Retina (tissue), 1 donor: ENCODE data around the gene GLP1R.

Experiments
- DNase-seq: peaks from one replicate; pipeline ENCODE4 v3.0.0-alpha.2; 2016

GLP1R gene

DNA sequence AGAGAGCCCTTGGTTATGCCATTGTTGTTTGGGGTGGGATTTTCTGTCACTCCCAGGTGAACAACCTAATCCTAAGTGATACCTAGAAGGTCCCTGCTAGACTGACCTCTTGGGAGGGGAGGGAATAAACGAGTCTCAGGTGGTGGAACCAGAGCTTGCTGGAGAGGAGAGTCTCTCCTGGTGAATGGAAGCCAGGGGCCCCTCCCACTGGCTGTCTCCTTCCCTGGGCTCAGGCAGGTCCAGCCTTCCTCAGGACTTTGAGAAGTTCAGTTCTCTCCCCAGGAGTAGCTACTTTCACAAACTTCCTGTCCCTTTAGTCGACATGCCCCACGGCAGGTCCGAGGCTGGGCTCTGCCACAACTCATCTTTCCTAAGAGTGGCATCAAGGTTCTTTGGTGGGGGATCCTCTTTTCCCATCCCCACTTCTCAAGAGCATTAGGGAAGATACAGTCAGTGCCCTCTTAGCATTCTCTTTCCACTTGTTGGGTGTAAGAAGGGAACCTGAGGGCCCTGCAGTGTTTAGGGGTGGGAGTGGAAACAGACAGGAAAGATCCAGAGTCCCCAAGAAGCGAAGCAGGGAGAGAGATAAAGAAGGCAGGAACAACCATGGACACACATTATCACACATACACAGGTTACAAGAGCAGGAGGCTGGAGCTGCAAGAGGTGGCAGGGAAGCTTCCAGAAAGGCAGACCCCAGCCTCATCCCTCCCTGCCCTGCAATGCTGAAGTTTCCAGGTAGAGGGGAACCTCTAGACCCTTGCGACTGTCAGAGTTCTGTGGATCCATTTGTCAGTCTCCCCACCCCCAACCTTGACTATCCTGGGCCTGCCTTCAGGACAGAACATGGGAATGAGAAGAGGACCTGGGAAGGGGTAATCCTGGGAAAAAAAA lies 900 bp upstream of the GLP1R start:
- no peak for DNase-seq

DNA sequence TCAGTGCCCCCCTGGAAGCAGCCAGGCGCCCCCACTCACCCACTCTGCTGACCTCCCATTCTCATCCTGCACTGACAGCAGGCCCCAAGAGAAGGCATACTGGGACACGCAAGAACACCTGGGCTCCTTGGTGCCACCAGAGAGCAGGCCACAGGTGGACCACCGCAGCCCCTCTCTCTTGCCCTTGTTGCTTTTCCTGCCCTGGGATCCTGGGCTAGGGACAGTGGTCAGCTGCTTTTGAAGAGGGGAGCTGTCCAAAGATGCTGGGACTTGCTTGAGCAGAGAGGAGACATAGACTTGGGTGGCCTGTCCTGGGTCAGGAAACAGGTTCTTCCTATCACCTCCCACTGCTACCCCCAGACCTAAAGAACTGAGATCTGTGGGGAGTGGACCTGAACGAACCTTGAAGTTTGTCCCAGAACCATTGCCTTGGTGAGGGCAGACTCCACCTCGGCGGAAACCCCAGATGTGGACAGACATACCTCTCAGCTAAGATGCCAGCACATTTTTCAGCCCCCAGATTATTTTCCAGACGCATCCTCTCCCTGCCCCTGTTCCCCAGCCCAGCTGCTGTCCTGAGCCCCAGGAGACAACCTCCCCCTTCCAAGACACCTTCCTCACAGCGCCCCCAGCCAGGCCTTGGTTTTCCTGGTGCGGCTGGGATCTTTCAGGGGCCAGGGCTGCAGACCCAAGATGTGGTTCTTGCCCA lies 1.1 kb downstream of the GLP1R start:
- DNase-seq: no peak

DNA sequence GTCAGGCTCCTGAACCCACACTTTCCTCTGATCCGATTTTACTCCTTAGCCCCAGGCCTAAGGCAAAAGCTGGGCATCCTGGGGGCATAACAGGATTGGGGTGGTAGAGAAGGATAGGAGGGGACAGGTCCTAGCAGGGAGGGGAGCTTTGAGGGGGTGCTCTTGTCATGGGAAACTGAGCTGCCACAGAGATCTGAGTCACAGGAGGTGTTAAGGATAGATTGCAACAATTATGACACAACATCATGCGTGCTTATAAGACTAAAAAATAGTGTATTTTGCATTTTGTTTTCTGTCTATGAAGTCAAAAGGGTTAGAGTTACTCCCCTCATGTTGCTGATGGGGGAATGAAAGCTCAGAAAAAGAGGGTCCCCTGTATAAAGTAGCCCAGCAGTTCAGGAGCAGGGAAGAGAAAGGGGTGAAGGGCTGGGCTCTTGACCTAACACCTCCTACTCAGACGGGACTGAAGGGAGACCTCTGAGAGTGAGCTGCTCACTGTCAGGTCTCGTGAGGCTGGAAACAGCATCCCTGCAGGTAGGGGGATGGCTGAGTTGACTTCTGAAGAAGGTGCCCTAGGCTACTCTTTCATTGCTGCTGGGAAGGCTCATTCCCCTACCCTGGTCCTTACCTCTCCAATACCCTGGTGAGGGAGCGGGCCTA lies 2.0 kb downstream of the GLP1R start:
- DNase-seq: no peak

DNA sequence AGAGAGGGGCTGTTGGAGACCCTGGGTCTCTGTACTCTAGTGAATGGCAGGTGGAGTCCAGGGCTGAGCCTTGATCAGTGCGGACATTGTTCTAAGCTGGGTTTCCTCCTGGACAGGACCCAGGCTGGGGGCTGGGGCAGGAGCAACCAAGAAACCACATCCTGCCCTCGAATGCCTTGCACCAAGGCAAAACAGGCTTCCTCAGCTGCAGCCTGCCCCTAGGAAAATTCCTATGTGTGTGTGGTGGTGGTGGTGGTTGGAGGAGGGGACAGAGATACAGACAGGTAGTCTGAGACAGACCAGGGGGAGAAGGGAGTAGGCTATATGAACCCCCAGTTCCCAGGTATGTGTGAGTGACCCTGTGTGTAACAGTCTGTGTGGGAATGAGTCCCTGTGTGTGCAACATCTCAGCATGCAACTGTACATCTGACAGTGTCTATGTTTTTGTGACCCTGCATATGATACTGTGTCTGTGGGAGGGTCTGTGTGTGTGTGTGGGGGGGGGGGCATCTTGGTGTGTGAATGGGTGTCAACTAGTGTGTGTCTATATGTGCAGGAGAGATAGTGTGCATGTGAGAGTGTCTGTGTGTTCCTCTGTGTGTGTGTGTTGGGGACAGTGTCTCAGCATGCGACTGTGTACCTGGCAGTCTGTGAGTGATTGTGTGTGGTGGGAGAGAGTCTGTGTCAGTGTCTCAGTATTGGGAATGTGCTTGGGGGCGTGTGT lies 3.0 kb downstream of the GLP1R start:
- no peak for DNase-seq

DNA sequence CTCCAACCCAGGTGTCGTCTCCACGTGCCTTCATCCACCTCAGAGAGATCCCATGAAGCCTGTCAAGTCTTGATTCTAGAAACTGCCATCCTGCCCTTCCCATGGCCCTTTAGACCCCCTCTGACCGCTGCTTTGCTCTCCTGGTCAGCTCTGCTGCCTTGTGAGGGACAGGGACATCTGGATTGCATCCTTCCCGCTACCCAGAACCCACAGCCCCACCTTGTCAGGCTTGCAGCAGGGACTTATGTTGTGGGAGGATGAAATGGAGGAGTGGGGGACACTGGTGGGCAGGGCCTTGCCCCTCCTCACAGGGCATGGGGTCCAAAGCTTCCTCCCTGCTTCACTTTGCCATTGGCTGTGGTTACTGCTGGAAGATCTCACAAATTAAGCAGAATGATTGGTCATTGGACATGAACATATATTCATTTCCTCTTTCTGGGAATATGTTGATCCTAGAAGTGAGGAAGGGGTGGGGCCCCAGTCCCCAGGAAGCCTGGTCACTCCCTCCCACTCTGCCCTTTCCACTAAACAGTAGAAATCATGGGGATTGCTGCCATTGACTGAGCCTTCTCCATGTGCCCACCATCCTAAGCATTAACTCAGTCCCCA lies 4.5 kb downstream of the GLP1R start:
- no peak for DNase-seq

DNA sequence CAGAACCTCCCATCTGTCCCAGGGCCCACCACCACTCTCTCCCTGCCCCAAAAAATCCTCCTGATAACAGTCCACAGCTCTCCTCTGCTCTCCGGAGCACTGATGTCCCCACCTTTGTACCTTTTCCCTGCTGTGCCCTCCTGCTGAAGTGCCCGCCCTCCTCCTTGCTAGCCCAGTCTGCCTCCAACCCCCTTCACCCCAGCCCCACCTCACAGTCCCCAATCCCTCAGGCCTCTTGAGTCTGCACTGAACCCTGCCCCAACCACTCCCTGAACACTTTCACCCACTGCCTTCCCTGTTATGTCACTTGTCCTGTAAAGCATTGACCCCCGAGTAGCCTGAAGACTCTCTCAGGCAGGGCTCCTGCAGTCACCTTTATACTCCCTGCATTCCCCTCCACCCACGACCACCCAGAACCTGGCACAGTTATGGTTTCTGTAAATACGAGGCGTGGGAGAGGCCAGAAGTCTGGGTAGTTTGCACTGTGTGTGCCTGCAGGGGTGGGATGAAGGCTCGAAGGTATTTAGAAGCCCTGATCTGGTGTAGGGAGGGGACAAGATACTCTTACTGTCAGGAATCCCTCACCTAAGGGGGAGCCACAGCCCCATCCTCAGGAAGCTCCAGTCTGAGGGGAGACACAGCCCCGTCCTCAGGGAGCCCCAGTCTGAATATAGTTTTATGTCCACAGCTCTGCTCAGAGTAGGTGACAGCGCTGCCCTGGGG lies 5.4 kb downstream of the GLP1R start:
- no peak for DNase-seq

DNA sequence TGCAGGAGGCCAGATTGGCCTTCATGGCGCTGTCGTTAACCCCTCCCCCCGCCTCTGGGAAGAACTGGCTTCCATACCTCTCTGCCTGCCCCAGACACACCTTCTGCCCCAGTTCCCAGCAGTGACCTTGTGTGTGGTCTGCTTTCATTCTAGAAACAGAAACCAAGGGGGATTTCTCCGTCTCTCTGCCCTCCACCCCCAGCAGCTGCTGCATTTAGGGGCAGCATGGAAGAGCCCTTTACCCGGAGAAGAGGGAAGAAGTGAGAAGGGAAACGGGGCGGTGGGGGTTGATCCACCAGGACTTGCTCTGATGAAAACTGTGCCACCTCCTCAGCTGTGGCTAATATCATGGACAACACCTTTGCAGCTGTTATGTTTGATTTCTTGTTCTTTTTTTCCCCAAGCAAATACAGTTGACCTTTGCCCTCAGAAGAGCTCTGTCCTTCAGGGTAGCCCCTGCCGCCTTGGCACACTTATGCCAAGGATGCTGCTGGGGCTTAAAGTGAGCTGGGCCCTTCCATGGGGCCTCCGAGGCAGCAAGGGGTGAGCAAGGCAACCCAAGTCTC lies 6.1 kb downstream of the GLP1R start:
- no peak for DNase-seq

DNA sequence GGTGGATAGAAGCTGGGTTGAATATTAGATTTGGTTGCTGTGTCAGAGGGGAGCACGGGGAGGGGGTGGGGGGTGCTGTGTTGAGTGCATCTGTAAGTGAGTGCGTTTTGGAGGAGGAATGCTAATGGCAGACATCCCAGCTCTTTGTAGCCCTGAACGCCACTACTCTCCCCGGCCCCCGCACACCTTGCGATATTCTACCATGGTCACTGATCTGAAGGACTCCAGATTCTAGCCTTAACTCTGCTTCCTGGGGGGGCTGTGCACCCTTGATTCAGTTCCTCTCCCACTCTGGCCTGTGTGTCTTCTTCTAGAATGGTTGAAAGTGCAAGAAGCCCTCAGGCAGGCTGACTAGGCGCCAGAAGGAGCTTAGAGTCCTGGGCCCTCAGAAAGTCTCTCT lies 7.1 kb downstream of the GLP1R start:
- no peak for DNase-seq

DNA sequence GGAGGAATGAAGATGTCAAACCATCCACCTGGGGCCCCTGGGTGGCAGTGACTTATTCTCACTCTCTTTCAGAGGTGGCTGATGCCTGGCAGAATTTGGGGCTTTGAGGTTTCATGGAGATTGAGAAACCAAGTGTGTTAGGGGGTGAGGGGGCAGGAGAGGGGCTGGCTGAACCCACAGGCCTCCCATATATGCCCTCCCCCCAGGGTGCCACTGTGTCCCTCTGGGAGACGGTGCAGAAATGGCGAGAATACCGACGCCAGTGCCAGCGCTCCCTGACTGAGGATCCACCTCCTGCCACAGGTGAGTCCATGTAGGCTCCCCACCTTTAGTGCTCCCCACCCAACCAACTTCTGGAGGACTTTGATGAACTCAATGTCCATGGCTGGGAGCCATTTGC lies 7.6 kb downstream of the GLP1R start:
- no peak for DNase-seq

DNA sequence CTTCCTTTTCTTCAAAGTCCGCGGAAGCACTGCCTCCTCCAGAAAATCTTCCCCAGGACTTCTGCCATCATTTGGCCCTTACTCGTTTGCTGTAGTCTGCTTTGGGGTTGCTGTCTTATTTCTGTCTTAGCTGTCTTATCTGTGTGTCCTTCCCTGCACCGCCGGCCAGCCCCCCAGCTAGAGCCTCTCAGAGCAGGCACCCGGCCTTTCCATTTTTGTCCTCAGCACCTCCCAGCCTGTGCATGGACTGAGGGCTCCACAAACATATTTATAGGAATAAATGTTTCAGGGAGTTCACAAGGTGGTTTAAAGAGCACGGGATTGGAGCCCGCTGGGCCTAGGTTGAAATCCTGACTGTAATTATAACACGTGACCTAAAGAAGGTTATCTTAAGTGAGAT lies 8.1 kb downstream of the GLP1R start:
- no peak for DNase-seq

DNA sequence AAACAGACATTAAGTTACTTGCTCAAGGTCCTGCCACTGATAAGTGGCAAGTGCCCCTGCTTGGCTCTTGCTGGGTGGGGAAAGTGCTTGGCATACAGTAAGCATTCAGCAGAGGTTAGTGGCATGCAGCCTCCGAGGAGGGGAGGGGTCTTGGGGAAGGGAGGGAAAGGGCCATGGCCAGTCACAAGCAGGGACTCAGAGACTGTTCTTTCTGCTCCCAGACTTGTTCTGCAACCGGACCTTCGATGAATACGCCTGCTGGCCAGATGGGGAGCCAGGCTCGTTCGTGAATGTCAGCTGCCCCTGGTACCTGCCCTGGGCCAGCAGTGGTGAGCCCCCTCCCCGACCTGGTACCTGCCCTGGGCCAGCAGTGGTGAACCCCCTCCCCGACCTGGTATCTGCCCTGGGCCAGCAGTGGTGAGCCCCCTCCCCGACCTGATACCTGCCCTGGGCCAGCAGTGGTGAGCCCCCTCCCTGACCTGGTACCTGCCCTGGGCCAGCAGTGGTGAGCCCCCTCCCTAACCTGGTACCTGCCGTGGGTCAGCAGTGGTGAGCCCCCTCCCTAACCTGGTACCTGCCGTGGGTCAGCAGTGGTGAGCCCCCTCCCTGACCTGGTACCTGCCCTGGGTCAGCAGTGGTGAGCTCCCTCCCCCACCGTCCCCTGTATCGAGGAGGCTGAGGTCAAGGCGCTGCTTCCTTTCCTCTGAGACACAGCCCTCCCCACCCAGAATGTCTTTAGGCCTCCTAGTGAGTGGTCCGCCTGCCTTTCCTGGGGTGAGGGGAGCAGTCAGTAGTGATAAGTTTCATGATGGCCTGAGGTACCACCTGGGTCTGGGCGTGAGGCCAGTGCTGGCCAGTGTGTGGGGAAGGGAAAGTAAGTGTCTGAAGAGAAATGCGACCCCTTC lies 8.9 kb downstream of the GLP1R start:
- no peak for DNase-seq

DNA sequence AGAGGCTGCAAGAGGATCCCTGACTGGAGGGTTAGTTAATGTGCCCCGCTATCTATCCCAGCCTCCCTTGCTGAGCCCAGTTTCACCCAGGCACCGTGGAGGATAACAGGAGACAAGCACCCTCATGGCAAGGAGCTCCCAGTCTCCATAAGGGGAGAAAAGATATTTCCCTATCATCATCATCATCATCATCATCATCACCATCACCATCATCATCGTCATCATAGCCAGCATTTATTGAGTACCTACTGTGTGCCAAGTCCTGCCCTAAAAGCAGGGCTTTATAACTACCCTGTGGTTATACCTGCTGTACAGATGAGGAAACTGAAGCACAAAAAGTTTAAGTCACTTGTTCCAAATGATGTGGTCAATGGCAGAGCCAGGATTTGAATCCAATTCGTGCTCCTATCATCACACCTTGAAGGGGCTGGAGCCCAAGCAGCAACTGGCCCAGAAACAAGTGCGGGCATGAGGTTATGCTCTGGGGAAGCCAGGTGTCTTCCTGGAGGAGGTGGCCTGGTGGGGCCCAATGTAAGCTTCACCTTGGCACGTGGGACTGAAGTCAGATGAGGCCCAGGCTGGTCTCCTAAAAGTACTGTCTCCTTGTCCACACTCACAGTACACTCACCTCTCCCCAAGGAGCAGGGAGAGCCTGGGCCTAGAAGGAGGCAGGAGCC lies 10.0 kb downstream of the GLP1R start:
- no peak for DNase-seq

DNA sequence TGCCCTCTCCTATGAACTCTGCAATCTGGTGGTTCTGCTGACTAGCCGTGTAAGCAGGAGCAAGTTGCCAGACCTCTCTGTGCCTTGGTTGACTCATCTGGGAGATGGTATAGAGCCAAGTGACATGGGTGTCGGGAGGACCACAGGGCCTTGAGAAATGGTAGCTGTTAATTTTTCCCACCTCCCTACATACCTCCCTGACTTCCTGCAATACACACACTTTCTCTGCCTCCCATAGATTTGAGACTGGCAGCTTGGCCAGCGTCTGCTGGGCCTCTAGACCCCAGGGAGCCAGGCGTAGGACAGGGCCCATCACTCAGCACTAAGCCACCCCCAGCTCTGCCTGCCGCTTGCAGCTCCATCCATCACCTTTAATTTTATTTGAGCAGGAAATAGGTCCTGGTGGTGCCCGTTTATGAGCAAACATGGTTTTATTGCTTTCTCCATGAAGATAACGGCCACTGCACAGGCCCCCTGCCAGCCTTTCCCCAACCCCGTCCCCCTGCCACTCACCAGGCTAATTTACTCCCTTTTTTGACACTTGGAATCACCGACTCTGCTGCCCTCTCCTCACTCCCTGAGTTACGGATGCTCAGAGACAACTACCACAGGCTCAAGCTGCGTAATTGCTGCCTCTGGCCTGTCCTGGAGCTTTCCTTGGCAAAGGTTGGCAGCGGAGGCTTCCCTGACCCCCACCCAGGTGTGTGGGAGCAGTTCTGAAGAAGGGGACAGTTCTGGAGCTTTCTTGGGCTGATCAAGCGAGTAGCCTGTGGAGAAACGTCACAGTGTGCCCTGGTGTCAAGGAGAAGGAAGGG lies 11.1 kb downstream of the GLP1R start:
- DNase-seq: no peak

DNA sequence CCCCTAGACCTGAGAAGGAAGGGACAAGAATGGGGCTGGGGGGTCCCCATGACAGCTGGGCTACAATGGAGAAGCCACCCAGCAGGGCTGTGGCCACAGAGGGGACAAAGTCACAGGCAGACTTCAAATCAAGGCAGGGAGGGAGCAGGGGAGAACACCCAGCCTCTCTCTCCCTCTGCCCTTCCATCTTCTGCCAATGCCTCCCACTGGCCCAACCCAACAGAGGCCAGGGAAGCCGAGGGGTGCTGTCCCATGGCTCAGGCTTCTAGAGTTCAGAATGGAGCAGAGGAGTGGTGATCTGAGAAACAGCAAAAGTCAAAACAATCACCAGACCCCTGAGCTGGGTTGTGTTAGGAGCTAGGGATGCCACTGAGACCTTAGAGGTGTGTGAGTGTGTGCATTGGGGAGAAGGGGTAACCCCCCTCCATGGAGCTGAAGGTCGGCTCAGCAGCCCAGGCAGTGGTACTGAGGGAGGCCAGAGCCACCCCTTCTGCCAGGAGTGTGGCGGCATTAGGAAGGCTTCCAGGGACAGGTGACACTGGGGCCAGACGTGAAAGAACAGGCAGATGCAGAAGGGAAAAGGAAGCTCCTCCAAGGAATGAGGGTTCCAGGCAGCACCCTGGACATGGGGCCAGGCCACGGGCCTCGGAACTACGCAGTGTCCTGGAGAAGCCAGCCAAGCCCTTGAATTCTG lies 12.0 kb downstream of the GLP1R start:
- no peak for DNase-seq

DNA sequence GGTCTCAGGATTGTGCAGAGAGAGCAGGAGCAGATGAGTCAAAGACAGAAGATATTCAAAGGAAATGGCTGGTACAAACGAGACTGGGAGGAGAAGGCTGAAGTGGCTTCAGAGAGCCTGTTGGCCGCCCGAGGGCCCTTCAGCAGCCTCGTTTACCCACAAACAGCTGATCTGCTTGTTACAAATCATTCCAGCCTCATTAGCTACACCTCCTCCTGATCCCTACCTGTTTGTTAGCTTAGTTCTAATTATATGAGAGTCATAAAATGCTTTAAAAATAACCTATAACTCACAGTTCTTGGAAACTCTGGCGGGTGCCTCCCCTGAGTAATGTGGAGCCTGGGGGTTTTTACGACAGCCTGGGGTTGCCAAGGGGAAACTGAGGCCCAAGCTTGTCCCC lies 12.6 kb downstream of the GLP1R start:
- DNase-seq: no peak

DNA sequence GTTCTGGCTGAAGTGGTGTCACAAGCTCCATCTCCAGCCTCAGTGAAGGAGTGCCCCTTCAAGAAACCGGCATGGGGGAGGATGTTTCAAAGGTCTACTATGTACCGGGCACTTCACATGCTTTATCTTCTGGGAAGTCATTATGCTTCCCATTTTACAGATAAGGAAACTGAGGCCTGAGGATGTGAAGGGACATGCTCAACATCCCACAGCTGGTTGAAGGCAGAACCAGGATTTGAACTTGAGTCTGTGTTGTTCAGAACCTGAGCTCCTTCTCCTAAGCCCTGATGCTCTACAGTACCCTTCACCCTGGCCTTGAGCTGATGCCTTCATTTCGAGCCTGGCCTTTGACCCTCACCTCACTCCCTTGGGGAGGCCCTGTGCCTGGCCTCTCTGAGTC lies 13.0 kb downstream of the GLP1R start:
- no peak for DNase-seq

DNA sequence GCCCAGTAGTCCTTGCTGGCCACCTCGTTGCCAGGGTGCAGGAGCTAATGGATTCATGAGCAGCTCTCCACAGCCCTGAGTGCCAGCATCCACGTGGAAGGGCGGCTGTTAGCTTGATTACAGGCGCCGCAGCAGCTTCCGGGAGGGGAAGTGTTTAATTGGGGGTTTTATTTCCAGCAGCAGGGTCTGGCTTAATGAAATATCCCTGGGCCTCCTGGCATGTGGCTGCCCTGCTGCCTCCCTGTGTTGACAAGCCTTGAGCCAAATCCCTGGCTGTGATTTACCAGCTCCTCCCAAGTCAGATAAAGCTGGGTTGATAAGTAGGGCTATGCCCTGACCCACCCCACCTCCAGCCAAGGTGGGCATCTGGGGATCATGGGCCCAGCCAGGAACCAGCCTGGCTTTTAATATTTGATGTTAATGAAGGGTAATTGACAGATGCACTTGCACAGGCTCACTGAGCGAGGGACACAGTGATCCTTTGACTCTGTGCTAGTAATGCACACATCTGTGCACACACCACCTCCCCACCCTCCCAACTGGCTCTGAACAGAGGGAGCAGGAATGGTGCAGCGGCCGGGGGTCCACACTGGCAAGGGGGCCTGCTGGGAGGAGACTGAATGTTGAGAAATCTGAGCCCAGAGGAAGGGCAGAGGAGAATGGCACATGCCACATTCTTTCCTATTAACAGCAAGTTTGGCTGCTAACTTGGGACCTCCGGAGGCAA lies 13.6 kb downstream of the GLP1R start:
- DNase-seq: peak; percentile 54

DNA sequence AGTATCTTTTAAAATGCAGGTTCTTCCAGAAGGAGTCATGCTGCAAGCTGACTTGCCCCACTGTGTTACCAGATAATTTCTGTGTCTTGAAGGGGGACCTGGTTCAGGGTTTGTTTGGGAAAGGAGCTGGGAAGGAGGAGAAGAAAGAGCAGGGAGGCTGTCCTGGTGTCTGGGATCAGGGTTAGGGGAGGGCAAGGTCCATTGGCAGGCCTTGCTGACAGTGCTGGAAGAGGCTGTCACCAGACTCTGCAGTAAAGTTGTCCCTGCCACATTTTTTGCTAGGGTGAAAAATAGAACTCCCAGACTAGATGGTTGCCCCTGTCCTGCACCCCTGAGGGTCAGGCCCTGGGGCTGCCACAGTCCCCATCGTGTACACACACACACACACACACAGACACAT lies 14.9 kb downstream of the GLP1R start:
- no peak for DNase-seq
